GM19328 (cell line): Measurements from ENCODE around the gene KIAA1671.

Experiments
- ATAC-seq: cut with Tn5 transposase; IDR thresholded peaks from one replicate; pipeline ENCODE4 v1.9.1; 2021; ENCODE audit warnings: mild to moderate bottlenecking, moderate library complexity; ENCODE audit not compliant: unreplicated experiment

Gene KIAA1671

GRCh38 chr22:25061605-25062376, 109.3 kb downstream of the KIAA1671 start:
- ATAC-seq = no peak

- no peak for ATAC-seq
Observed at GRCh38 chr22:25062386-25063085, 110.0 kb downstream of the KIAA1671 start.

- no peak for ATAC-seq
Observed at GRCh38 chr22:25064894-25065560, 112.5 kb downstream of the KIAA1671 start.

GRCh38 chr22:25066861-25067435, 114.4 kb downstream of the KIAA1671 start:
- ATAC-seq = no peak

GRCh38 chr22:25067851-25068421, 115.4 kb downstream of the KIAA1671 start:
- no peak for ATAC-seq

- no peak for ATAC-seq
Observed at GRCh38 chr22:25068707-25069106, 116.2 kb downstream of the KIAA1671 start.

GRCh38 chr22:25069426-25069757, 116.9 kb downstream of the KIAA1671 start:
- ATAC-seq = no peak

GRCh38 chr22:25069758-25070481, 117.4 kb downstream of the KIAA1671 start:
- ATAC-seq = no peak

GRCh38 chr22:25070956-25071355, 118.4 kb downstream of the KIAA1671 start:
- ATAC-seq = no peak

GRCh38 chr22:25071720-25072119, 119.2 kb downstream of the KIAA1671 start:
- ATAC-seq = no peak

- no peak for ATAC-seq
Observed at GRCh38 chr22:25072406-25072805, 119.9 kb downstream of the KIAA1671 start.

GRCh38 chr22:25076336-25076735, 123.8 kb downstream of the KIAA1671 start:
- ATAC-seq = no peak

GRCh38 chr22:25077056-25077455, 124.5 kb downstream of the KIAA1671 start:
- ATAC-seq = no peak

GRCh38 chr22:25077964-25078363, 125.4 kb downstream of the KIAA1671 start:
- no peak for ATAC-seq

- ATAC-seq = no peak
Observed at GRCh38 chr22:25078591-25078990, 126.1 kb downstream of the KIAA1671 start.

GRCh38 chr22:25080855-25081254, 128.3 kb downstream of the KIAA1671 start:
- ATAC-seq = no peak

- no peak for ATAC-seq
Observed at GRCh38 chr22:25081409-25081824, 128.9 kb downstream of the KIAA1671 start.

GRCh38 chr22:25082096-25082495, 129.6 kb downstream of the KIAA1671 start:
- ATAC-seq = no peak

GRCh38 chr22:25083056-25083806, 130.7 kb downstream of the KIAA1671 start:
- no peak for ATAC-seq

- no peak for ATAC-seq
Observed at GRCh38 chr22:25083807-25084200, 131.3 kb downstream of the KIAA1671 start.
